IPS DF 4.7 (cell line): ENCODE measurements around the gene GALNT17.
A peak's percentile ranks its signal among the peaks of the same experiment; 100 is the strongest.
"Not testable (repeated sequence)": the region's sequence is repeated elsewhere in the genome, so short reads cannot be mapped to it uniquely, and the experiment has no call there.

ENCODE experiments used
- DNase-seq: peaks from one replicate; pipeline ENCODE4 v3.0.0-alpha.2; 2013; ENCODE audit warnings: low spot score; ENCODE audit errors: extremely low read depth

The GALNT17 gene

DNA sequence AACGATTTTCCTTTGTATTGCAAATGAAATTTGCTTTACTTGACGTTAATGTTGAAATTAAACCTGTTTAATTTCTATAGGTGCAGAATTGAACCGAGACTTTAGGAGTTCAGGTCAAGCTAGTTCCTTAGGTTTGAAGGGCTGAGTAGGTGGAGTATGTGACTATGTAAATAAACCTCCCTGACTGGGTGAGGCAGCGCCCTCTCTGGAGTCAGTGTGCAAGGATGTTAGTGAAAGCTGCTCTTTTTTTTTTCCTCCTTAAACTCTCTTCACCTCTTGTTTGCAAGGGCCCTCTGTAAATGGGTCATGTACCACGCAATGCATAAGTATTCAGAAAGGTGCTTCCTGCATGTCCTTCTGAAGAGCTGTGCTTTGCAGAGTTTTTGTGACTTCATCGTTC lies 33.8 kb downstream of the GALNT17 start:
- DNase-seq = peak; percentile 11

DNA sequence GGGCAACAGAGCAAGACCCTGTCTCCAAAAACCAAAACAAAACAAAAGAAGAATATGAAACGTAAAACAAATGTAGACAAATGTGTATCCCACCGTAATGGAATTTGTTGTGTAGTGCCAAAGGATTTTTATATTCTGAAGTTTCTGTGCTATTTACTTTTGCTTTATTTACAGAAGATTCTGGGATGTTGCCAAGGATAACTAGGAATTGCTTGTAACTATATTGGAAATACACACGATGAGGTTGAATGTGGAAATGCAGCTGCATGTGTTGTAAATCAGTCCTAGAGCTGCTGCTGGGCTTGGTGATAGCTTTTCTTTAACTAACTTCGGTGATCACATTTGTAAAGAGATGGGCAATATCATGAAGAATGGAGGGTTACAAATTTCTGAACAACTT lies 39.5 kb downstream of the GALNT17 start:
- DNase-seq = no peak

DNA sequence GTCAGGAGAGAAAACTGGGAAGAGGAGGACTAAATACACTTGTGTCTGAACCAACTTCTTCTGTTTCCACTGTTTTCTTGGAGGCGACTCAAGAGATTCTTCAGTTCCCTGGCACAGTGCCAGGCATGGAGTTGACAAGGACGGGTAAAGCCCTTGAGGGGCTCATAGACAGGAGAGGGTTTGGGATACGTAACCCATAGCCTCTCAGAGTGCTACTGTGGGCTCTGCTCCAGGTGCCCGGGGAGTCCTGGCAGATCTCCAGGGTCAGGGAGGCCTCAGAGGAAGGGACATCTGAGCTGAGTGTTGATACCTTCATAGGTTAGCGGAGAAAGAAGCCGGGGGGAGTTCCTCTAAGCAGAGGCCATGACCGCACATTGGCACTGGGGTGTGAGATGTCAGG lies 42.0 kb downstream of the GALNT17 start:
- no peak for DNase-seq

DNA sequence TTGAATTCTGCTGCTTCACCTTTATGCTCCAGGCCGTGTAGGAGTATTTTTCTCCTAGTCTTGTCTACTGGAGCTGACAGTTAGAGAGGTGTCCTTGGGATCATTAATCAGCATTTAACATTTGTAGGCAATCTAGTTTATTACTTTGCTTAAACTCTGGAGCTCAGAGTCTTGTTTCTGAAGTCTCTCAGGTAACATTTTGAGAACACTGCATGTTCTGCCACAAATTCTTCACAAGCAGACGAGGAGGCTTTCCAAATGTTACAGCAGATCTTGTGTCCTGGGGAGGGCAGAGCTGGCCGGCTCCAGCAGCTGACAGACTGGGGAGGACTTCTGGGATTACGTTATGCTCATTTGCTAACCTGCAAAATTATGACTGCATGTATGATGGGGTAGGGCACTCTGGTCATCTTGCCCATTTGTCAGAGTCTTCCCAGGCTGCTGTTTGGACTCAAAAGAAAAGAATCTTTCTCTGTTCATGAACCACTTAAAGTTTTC lies 50.5 kb downstream of the GALNT17 start:
- DNase-seq = no peak

DNA sequence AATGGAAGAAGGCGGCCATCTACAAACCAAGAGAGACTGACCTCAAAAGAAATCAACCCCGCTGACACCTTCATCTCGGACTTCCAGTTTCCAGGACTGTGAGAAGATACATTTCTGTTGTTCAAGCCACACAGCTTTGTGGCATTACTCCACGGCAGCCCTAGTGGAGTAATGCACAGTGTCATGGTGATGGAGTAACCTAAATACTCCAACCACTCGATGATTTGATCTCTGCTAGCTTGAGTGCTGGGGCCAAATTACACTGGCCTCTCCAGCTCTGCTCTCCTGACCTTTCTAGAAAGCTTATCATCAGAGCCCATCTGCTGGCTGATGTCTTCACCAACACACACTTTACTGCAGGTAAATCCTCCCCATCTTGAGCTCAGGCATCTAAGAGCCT lies 52.2 kb downstream of the GALNT17 start:
- DNase-seq = no peak

DNA sequence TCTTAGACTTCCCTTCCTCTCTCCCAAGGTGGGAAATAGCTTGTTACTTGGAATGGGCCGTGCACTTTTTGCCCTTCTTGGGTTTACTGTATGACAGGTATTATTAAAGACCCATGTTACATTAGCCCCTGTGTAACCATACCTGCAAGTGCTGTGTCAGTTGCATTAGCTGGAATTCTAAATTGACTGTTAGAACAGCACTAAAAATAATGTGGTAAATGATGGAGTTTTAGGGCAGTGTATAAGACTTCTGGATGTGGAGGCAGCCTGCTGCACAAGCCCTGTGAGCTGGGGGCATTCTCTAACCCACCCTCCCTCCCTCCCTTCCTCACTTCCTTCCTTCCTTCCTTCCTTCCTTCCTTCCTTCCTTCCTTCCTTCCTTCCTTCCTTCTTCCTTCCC lies 52.7 kb downstream of the GALNT17 start:
- no peak for DNase-seq

DNA sequence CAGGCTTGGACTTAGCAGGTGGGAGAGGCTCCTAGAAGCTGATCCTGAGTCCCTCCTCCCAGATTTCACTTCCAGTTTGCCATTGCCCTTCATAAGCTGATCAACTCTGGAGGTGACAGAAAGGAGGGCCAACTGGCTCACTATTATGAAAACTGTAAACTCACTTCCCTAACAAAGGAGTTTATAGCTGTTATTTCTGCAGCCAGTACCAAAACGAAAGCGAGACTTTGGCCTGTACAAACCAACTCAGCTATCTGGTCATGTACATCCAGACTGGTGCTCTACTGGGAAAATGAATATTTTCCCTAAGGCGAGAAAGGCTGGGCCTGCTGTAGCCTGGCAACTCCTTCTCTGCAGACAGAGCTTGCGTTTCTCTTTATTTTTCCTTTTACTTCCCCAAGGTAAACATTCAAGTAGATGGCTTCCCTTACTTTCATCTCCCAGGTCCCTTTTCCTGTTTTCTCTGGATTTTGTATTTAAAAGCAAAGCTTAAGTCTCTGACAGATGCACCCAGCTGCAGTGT lies 54.7 kb downstream of the GALNT17 start:
- DNase-seq = no peak

DNA sequence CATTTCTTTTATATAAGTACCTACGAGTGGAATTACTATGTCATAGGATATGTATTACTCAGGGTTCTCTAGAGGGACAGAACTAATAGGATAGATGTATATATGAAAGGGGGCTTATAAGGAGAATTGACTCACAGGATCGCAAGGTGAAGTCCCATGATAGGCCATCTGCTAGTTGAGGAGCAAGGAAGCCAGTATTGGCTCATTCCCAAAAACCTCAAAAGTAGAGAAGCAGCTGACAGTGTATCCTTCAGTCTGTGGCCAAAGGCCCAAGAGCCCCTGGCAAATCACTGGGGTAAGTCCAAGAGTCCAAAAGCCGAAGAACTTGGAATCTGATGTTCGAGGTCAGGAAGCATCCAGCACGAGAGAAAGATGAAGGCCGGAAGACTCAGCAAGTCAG lies 59.8 kb downstream of the GALNT17 start:
- DNase-seq = no peak

DNA sequence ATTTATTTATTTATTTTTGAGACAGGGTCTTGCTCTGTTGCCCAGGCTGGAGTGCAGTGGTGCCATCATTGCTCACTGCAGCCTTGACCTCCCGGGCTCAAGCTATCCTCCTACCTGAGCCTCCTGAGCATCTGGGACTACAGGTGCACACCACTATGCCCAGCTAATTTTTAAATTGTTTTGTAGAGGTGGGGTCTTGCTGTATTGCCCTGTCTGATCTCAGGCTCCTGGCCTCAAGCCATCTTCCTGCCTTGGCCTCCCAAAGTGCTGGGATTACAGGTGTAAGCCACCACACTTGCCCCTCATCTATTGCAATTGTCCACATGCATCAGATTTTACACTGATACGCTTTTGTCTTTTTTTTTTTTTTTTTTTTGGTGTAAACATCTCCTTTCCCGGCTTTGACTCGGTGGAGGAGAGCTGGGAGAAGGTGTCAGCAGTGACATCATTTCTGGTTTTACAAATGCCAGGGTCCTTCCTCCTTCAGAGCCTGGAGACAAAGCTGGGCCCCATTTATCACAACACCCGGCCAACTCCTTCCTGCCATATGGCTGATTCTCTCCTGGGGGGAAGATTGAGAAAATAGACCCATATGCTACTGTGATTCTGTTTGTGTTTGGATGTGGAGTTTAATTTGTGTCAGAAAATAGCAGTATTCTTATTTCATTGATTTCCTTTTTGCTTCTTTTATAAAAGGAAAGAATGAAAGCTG lies 61.3 kb downstream of the GALNT17 start:
- DNase-seq = no peak

DNA sequence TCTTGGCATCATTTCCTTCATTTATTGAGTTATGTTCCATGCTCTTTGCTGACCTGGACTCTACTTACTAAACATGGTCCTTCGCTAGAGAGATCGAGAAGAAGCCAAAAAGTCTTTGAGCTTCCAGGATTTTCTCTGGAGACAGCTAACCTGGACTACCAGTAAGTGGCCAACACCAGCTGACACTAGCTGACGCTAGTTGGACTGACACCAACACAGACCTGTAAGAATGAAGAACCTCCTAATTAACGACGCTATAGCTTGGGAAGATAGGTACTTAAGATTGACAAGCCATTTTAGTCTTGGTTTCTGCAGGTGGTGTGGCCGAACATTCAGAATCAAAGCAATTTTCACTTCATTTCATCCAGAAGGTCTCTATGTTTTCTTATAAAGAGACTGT lies 66.4 kb downstream of the GALNT17 start:
- DNase-seq = no peak

DNA sequence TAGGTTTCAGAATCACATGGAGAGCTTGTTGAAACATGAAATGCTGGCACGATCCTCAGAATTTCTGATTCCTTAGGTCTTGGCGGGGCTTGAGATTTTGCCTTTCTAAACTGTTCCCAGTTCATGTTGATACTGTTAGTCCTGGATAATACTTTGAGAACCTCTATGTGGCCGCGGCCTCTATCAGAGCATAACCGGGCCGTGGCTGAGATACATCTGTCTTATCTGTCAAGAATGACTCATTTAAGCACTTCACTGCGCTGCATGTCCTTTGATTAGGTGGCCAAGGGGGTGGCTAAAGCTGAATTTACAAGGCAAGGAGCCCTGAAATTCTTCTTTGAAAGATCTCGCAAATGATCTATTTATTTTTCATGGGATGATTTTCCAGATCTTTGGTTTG lies 66.9 kb downstream of the GALNT17 start:
- no peak for DNase-seq

DNA sequence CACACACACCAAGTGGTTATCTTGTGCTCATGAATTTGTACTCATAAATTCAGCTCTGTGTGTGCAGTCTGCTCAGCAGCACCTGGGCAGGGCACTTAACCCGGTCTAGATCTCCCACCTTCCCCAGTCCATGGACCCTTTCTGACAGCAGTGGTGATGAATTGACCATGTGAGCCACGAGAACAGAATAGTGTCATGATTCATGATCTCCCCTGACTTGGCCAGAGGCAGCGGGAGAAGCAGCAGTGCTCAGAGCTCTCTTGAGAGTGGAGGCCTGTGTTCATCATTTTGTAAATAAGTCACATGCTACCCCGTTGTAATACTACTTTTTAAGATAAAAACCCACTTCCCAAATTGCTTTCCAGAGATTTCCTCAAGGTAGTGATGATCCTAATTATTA lies 74.2 kb downstream of the GALNT17 start:
- no peak for DNase-seq

DNA sequence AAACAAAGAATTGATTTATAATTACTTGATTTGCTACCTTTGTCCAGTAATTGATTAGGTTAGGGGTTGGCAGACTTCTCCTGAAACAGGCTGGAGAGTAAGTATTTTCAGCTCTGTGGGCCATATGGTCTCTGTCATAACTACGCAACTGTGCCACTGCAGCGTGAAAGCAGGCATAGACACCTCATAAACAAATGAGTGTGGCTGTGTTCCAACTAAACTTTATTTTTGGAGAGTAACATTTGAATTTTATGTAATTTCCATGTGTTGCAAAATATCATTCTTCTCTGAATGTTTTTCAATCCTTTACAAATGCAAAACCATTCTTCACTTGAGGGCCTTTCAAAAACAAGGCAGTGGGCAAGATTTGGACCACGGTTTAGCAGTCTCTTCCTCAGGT lies 76.9 kb downstream of the GALNT17 start:
- no peak for DNase-seq

DNA sequence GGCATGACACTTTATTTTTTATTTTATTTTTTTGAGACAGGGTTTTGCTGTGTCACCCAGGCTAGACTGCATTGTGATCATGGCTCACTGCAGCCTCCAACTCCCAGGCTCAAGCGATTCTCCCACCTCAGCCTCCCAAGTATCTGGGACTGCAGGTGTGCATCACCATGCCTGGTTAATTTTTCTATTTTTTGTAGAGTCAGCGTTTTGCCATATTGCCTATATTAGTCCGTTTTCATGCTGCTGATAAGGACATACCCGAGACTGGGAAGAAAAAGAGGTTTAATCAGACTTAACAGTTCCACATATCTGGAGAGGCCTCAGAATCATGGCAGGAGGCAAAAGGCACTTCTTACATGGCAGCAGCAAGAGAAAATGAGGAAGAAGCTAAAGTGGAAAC lies 77.5 kb downstream of the GALNT17 start:
- DNase-seq = not testable (repeated sequence)

DNA sequence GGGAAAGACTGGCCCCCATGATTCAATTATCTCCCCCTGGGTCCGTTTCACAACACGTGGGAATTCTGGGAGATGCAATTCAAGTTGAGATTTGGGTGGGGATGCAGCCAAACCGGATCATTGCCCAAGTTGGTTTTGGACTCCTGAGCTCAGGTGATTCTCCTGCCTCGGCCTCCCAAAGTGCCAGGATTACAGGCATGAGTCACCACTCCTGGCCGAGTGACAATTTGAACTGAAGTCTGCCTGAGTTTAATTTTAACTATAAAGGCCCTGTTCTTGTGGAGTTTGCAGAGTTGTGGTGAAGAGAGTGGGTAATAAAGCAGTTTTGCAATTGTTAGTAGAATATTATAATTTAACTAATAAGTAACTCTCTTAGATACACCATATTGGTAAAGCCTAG lies 78.3 kb downstream of the GALNT17 start:
- DNase-seq = no peak

DNA sequence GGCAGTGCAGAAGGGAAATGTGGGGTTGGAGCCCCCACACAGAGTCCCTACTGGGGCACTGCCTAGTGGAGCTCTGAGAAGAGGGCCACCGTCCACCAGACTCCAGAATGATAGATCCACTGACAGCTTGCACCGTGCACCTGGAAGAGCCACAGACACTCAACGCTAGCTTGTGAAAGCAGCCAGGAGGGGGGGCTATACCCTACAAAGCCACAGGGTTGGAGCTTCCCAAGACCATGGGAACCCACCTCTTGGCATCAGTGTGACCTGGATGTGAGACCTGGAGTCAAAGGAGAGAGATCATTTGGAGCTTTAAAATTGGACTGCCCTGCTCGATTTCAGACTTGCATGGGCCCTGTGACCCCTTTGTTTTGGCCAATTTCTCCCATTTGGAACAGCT lies 80.5 kb downstream of the GALNT17 start:
- DNase-seq = not testable (repeated sequence)

DNA sequence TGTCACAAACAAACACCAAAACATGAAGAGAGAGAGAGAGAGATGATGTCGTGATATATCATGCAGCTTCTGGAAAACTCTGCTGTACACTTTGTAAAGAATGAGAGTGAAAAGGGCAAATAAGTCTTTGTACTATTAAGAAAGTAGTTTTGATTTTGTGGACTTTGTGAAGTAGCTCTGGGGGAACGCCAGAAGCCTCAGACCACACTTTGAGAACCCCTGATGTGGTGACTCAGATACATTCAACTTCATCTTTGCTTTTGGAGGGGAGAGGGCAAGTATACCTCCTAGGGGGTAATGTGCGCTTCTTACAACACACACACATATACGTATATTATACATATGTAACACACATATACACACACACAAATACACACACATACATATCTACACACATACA lies 84.3 kb downstream of the GALNT17 start:
- no peak for DNase-seq

DNA sequence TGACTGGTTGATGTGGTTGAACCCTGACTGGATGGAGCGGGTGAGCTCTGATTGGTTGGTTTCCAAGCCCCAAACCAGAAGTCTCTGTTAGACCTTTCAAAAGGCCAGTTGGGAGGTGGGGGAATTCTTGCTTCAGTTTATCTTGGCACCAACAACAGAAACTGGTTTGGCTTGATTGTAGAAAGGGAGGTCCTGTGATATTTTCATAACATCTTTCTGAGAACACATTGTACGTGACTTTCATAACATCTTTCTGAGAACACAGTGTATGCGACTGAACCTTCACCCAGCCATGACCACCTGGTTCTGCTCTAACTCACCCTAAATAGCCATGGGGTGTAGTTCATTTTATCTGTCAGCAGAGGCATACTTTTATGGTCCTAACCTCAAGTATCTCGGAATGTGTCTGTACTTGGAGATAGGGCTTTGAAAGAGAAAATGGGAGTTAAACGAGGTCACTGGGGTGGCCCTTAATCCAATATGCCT lies 88.3 kb downstream of the GALNT17 start:
- no peak for DNase-seq

DNA sequence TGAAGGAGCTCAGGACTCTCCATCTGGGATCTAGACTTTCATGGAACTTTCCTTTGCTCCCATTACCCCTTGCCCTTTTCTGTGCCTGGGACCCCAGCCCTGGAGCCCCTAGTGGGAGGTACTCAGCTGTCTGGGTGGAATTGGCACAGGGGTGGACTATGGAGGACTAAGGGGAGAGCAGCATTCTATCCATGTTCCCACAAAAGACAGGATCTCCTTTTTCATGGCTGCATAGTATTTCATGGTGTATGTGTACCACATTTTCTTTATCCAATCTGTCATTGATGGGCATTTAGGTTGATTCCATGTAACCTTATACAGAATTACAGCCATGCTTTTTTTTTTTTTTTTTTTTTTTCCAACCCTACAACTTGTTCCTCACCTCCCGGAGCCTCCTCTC lies 89.1 kb downstream of the GALNT17 start:
- DNase-seq = no peak

DNA sequence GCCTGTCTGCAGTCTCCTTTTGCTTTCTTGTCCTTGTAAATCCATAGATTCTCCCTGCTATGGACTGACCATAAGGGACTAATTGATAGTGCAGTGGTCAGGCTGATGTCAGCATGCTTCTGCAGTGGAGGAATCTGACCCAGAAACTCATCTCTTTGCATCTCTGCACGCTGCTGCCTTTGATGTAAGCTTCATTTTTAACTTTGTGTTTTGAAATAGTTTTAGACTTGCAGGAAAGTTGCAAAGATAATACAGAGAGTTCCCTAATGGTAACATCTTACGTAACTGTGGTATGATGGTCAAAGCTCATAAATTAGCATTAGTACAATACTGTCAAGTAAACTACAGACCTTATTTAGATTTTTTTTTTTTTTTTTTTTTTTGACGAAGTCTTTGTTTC lies 89.6 kb downstream of the GALNT17 start:
- no peak for DNase-seq

DNA sequence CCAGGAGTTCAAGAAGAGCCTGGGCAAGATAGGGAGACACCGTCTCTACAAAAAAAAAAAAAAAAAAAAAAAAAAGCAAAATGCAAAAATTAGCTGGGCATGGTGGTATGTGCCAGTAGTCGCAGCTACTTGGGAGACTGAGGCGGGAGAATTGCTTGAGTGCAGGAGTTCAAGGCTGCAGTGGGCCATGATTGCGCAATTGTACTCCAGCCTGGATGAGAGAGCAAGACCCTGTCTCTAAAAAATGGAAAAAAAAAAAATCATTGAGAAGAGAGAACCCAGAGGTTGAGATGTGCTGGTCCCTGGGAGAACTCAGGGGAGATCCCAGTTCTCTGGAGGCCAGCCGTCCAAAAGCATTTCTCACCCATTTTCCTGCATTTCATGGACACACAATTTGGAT lies 95.2 kb downstream of the GALNT17 start:
- no peak for DNase-seq

DNA sequence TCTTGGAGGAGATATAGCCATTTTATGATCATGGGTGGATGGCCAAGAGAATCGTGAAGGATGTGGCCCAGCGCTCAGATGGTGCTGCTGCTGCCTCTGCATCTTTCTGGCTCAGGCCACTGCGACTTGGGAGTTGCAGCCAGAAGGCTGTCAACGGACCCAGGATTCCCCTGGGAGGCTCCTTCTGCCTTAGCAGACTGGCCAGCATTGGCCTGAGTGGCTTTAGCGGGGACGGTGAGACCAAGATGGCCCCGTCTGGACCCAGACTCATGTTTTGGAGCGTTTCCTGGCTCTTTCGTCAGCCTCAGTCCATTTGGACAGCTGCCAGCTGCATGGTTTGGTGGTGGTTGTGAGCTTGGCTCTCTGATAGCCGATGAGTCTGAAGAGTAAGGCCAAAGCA lies 97.2 kb downstream of the GALNT17 start:
- DNase-seq = no peak

DNA sequence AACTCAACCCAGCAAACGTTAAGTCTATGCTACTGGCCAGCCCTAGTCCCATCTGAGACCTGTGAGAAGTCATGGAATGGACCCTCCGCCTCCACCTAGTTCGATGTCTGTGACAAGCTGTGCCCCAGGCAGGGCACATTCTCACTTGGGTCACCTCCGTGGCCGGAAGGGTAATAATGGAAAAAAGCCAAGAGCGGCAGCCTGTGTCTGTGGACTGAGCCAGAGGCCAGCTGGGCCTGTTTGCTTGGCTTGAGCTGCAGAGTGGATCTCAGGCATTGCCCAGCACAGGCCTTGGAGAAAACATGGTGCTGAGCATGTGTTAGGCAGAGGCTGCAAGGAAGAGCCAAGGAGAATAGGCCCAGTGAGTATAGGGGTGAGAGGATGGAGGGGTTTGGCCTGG lies 97.8 kb downstream of the GALNT17 start:
- no peak for DNase-seq
